ENCODE measurements around the gene CRELD2.

Gene CRELD2

DNA sequence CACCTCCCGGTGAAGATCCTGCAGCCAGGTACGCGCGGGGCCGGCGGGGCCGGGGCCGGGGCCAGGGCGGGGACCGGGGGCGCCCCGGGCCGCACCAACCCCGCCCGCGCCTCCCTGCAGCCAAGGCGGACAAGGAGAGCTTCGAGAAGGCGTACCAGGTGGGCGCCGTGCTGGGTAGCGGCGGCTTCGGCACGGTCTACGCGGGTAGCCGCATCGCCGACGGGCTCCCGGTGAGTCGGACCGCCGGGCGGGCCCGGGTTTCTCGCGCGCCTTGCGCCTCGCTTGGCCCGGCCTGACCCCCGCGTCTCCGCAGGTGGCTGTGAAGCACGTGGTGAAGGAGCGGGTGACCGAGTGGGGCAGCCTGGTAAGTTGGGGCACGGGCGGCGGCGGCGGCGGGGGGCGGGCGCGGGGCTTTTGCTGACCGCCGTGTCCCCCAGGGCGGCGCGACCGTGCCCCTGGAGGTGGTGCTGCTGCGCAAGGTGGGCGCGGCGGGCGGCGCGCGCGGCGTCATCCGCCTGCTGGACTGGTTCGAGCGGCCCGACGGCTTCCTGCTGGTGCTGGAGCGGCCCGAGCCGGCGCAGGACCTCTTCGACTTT, 42.7 kb downstream of the CRELD2 start:
- H3K27ac ChIP-seq (ENCODE audit: poor library complexity, severe bottlenecking): peak overlapping the region; percentile 81
- H3K27me3 ChIP-seq (ENCODE audit: insufficient read depth, poor library complexity, severe bottlenecking): no peaks in the 10 kb centered on the region
- no peak for ATAC-seq (ENCODE audit: low read depth)
- H3K9me3 ChIP-seq (ENCODE audit: severe bottlenecking): no peaks in the 10 kb centered on the region
- H3K4me3 ChIP-seq (ENCODE audit: severe bottlenecking): peak overlapping the region; percentile 83
- H3K4me1 ChIP-seq (ENCODE audit: insufficient read depth, poor library complexity, severe bottlenecking): peaks cover 14% of the 10 kb centered on the region
- peak; percentile 72 for DNase-seq (ENCODE audit: low spot score)
- TF ChIP-seq, protein P1, sequence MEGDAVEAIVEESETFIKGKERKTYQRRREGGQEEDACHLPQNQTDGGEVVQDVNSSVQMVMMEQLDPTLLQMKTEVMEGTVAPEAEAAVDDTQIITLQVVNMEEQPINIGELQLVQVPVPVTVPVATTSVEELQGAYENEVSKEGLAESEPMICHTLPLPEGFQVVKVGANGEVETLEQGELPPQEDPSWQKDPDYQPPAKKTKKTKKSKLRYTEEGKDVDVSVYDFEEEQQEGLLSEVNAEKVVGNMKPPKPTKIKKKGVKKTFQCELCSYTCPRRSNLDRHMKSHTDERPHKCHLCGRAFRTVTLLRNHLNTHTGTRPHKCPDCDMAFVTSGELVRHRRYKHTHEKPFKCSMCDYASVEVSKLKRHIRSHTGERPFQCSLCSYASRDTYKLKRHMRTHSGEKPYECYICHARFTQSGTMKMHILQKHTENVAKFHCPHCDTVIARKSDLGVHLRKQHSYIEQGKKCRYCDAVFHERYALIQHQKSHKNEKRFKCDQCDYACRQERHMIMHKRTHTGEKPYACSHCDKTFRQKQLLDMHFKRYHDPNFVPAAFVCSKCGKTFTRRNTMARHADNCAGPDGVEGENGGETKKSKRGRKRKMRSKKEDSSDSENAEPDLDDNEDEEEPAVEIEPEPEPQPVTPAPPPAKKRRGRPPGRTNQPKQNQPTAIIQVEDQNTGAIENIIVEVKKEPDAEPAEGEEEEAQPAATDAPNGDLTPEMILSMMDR (IDR thresholded peaks at IDR 0.05; ENCODE audit: poor library complexity, severe bottlenecking): no peak
- H3K36me3 ChIP-seq (ENCODE audit: low read depth): peaks cover 34% of the 10 kb centered on the region

DNA sequence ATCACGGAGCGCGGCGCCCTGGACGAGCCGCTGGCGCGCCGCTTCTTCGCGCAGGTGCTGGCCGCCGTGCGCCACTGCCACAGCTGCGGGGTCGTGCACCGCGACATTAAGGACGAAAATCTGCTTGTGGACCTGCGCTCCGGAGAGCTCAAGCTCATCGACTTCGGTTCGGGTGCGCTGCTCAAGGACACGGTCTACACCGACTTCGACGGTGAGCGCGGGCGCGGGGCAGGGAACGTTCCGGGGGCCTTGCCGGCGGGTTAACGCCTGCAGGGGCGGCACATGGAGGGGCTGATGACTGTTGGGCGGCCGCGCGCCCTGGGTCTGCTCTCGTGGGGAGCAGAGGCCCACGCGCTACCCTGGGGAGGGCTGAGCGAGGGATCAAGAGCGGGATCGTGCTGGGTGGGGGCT, 43.2 kb downstream of the CRELD2 start:
- Histone ChIP-seq H3K27me3 (ENCODE audit: insufficient read depth, poor library complexity, severe bottlenecking) (no peaks in the 10 kb centered on the region), H3K27ac (ENCODE audit: poor library complexity, severe bottlenecking) (peak overlapping the region; percentile 81), H3K4me1 (ENCODE audit: insufficient read depth, poor library complexity, severe bottlenecking) (peaks cover 14% of the 10 kb centered on the region), H3K36me3 (ENCODE audit: low read depth) (peaks cover 34% of the 10 kb centered on the region), H3K4me3 (ENCODE audit: severe bottlenecking) (peak overlapping the region; percentile 83), H3K9me3 (ENCODE audit: severe bottlenecking) (no peaks in the 10 kb centered on the region)
- TF ChIP-seq, protein P1 (IDR thresholded peaks at IDR 0.05; ENCODE audit: poor library complexity, severe bottlenecking): no peak
- DNase-seq (ENCODE audit: low spot score) (peak; percentile 63), ATAC-seq (ENCODE audit: low read depth) (no peak)

DNA sequence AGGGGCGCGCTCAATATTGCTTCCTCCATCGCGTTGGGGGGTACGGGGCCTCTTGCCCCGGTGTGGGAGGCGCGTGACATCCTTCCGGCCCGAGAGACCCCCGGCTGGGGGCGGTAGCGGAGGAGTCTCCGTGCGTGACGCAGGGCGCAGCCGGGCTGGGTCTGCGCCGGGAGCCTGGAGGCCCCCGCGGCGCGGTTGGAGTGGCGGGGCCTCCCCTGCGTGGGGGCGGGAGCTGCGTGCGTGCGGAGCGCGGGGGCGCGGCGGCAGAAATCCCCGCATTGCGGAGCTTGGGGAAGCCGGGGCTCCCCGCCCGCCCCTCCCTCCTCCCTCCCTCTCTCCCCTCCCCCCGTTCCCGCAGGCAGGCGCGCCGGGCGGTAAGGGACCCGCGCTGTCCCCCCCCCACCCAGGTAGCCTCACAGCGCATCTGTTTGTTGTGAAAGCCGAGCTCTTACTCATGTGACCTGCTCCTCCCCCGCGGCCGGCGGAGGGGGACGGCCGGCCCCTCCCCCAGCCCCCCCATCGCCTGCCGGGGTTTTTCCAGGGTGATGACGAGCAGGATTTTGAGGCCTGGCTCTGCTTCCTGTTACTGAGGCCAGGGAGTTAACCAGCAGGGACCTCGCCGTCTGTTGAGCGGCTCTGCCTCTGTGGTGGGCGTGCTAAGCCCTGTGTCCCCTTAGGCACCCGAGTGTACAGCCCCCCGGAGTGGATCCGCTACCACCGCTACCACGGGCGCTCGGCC, 43.7 kb downstream of the CRELD2 start:
- DNase-seq (ENCODE audit: low spot score): peak; percentile 86
- H3K27me3 ChIP-seq (ENCODE audit: insufficient read depth, poor library complexity, severe bottlenecking): no peaks in the 10 kb centered on the region
- H3K36me3 ChIP-seq (ENCODE audit: low read depth): peaks cover 34% of the 10 kb centered on the region
- peak; percentile 28 for ATAC-seq (ENCODE audit: low read depth)
- H3K4me3 ChIP-seq (ENCODE audit: severe bottlenecking): peak overlapping the region; percentile 83
- TF ChIP-seq, protein P1 (IDR thresholded peaks at IDR 0.05; ENCODE audit: poor library complexity, severe bottlenecking): no peak
- no peaks in the 10 kb centered on the region for H3K9me3 ChIP-seq (ENCODE audit: severe bottlenecking)
- H3K4me1 ChIP-seq (ENCODE audit: insufficient read depth, poor library complexity, severe bottlenecking): peaks cover 14% of the 10 kb centered on the region
- H3K27ac ChIP-seq (ENCODE audit: poor library complexity, severe bottlenecking): peak overlapping the region; percentile 81

DNA sequence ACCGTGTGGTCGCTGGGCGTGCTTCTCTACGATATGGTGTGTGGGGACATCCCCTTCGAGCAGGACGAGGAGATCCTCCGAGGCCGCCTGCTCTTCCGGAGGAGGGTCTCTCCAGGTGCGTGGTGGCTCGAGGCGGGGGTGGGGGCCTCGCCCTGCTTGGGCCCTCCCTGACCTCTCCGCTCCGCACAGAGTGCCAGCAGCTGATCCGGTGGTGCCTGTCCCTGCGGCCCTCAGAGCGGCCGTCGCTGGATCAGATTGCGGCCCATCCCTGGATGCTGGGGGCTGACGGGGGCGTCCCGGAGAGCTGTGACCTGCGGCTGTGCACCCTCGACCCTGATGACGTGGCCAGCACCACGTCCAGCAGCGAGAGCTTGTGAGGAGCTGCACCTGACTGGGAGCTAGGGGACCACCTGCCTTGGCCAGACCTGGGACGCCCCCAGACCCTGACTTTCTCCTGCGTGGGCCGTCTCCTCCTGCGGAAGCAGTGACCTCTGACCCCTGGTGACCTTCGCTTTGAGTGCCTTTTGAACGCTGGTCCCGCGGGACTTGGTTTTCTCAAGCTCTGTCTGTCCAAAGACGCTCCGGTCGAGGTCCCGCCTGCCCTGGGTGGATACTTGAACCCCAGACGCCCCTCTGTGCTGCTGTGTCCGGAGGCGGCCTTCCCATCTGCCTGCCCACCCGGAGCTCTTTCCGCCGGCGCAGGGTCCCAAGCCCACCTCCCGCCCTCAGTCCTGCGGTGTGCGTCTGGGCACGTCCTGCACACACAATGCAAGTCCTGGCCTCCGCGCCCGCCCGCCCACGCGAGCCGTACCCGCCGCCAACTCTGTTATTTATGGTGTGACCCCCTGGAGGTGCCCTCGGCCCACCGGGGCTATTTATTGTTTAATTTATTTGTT, 44.6 kb downstream of the CRELD2 start:
- Histone ChIP-seq H3K36me3 (ENCODE audit: low read depth) (peaks cover 34% of the 10 kb centered on the region), H3K9me3 (ENCODE audit: severe bottlenecking) (no peaks in the 10 kb centered on the region), H3K27me3 (ENCODE audit: insufficient read depth, poor library complexity, severe bottlenecking) (no peaks in the 10 kb centered on the region), H3K4me3 (ENCODE audit: severe bottlenecking) (peak overlapping the region; percentile 83), H3K27ac (ENCODE audit: poor library complexity, severe bottlenecking) (peak overlapping the region; percentile 81), H3K4me1 (ENCODE audit: insufficient read depth, poor library complexity, severe bottlenecking) (peaks cover 14% of the 10 kb centered on the region)
- TF ChIP-seq, protein P1 (IDR thresholded peaks at IDR 0.05; ENCODE audit: poor library complexity, severe bottlenecking): no peak
- ATAC-seq (ENCODE audit: low read depth): no peak
- peak; percentile 68 for DNase-seq (ENCODE audit: low spot score)
